Pancreas (tissue), 10 donors: Measurements from ENCODE around the gene SLC2A4. TPM values are rescaled to one million over a fixed set of nuclear protein-coding genes. Genes with fewer than 3 reads are reported as not detected.

ENCODE experiments used
- ATAC-seq, 4 donors: fragments of 200-7000 bp; cut with Tn5 transposase; one replicate each; pipeline versions ENCODE4 v1.8.0 to v1.9.1; 2020; ENCODE audit warnings: mild to moderate bottlenecking in 4 of 4, moderate library complexity in 4 of 4
- DNase-seq, 6 donors: peaks; one replicate each; pipeline ENCODE4 v3.0.0-alpha.2; 2020
- FAIRE-seq: peaks from 2 replicates; lab custom pipeline; 2012; peaks lifted over from hg19 to GRCh38; lab: Jason Lieb, UNC
- H3K27ac ChIP-seq, 4 donors: fragments of 200-600 bp; sonication (generic); 1 replicate in 3 of 4; 2 replicates in 1 of 4; pipeline versions ENCODE4 v1.5.0 to v1.8.0; 2020
- H3K27me3 ChIP-seq, 4 donors: fragments of 200-600 bp; one replicate each; pipeline ENCODE4 v1.8.0; 2021
- H3K36me3 ChIP-seq, 3 donors: fragments of 200-600 bp; sonication (generic) in 1 of 3; one replicate each; pipeline versions ENCODE4 v1.5.0 to v1.8.0; 2020 to 2021
- H3K4me1 ChIP-seq, 3 donors: fragments of 200-600 bp; one replicate each; pipeline ENCODE4 v1.8.0; 2021
- H3K4me3 ChIP-seq, 4 donors: fragments of 200-600 bp; sonication (generic) in 2 of 4; one replicate each; pipeline versions ENCODE4 v1.5.0 to v1.8.0; 2020 to 2021
- H3K9me3 ChIP-seq, 4 donors: fragments of 200-600 bp; one replicate each; pipeline ENCODE4 v1.8.0; 2021
- CTCF ChIP-seq, 4 donors: fragments of 200-600 bp; sonication (generic) in 3 of 4; IDR thresholded peaks; one replicate each; pipeline versions ENCODE4 v1.5.0 to v1.8.0; 2021; ENCODE audit warnings: antibody characterized with exemption in 4 of 4
- WGBS, 2 donors: extraction: QIAGEN DNeasy Blood & Tissue Kit; methylation state at CpG; one replicate each; pipeline ENCODE4 v1.1.7; 2013; 5-methylcytosine and 5-hydroxymethylcytosine counted together
- intact Hi-C, 3 donors: fragments of 100-400 bp; cut with DNase I; formaldehyde crosslinking; loops; one replicate each; pipeline versions ENCODE4 v1.11.1 to v1.14.2; 2022
- polyA plus RNA-seq, 2 donors: library from polyadenylated mRNA; stranded (reverse); fragments of 200-250 nt; gene quantifications; one replicate each; pipeline ENCODE4 v1.2.3, GENCODE V29; 2013
- total RNA-seq, 6 donors: library from RNA; stranded (reverse); fragmentation: NEBNext Ultra II Directional in 4 of 6; extraction: Animal tissue kit (Norgen Biotek cat#: 25700) in 4 of 6; gene quantifications; one replicate each; pipeline versions ENCODE4 v1.2.1 to v1.2.4, GENCODE V29; 2021 to 2023
- donor health status: healthy with polysubstance abuse.
- donor health status: DM: no; HTN: no; CAD: no; lungs with moderate emphysema.
- donor health status: DM: no; HTN: no; CAD: no.
- donor health status: control.
- donor health status: control.
- donor health status: Bipolar disorder and iron deficiency.
- donor health status: DM: yes; HTN: yes; CAD: no.
- donor health status: DM: no; HTN: no; CAD: no.
- donor health status: DM: no; HTN: no; CAD: no.
- donor health status: DM: yes; HTN: yes; CAD: no.

SLC2A4 gene
- total and polyA plus RNA-seq, 8 donors: 0.16 to 1.8 (median 0.60) TPM

- no peak for ATAC-seq
- whole genome bisulfite sequencing, 2 donors: 87 to 95% methylated on average over 16 of the region's 16 CpGs
- intact Hi-C loops: no loop called here
Measured at GRCh38 chr17:7284911-7285310, 3.4 kb downstream of the SLC2A4 start.

GRCh38 chr17:7285679-7286078 lies 4.2 kb downstream of the SLC2A4 start:
- DNase-seq (no peak), FAIRE-seq (no peak), ATAC-seq (no peak)
- no peaks in the 10 kb centered on the region for H3K27me3 ChIP-seq
- H3K36me3 ChIP-seq: no peaks in the 10 kb centered on the region
- peaks cover 4 to 13% (median 9%) of the 10 kb centered on the region in 3 donors for H3K4me1 ChIP-seq
- intact Hi-C loops: no loop called here
- H3K27ac ChIP-seq: no peak overlapping the region
- TF ChIP-seq CTCF (IDR thresholded peaks at IDR 0.05): no peak
- H3K9me3 ChIP-seq: no peaks in the 10 kb centered on the region
- WGBS, 2 donors: 85 to 89% methylated on average over 12 of the region's 12 CpGs
- no peak overlapping the region for H3K4me3 ChIP-seq

More at GRCh38 chr17:7284911-7285310, 3.4 kb downstream of the SLC2A4 start:
- Histone ChIP-seq H3K36me3 (no peaks in the 10 kb centered on the region), H3K27ac (no peak overlapping the region), H3K27me3 (no peaks in the 10 kb centered on the region), H3K4me3 (no peak overlapping the region), H3K4me1 (peaks cover 5 to 14% (median 9%) of the 10 kb centered on the region in 3 donors), H3K9me3 (no peaks in the 10 kb centered on the region)
- no peak for TF ChIP-seq CTCF (IDR thresholded peaks at IDR 0.05)
- no peak for DNase-seq
- no peak for FAIRE-seq

GRCh38 chr17:7289256-7290032 lies 7.9 kb downstream of the SLC2A4 start:
- no peak overlapping the region for H3K4me3 ChIP-seq
- H3K27ac ChIP-seq: no peak overlapping the region
- H3K27me3 ChIP-seq: no peaks in the 10 kb centered on the region
- H3K36me3 ChIP-seq: no peaks in the 10 kb centered on the region
- TF ChIP-seq CTCF (IDR thresholded peaks at IDR 0.05): no peak
- peaks cover 0 to 5% (median 0%) of the 10 kb centered on the region in 3 donors for H3K4me1 ChIP-seq
- FAIRE-seq: no peak
- 85 to 88% methylated on average over 17 to 18 of the region's 18 CpGs for WGBS, 2 donors
- no peak for DNase-seq
- ATAC-seq: no peak
- H3K9me3 ChIP-seq: no peaks in the 10 kb centered on the region
- intact Hi-C loops: loop anchor here in 1 of 3 donors (10.0 kb wide), 1 partner anchor 245 kb away; the partner anchor contains the start of gene SLC16A11

- no peaks in the 10 kb centered on the region for H3K9me3 ChIP-seq
- DNase-seq (no peak), FAIRE-seq (no peak)
Measured at GRCh38 chr17:7290166-7290565, 8.6 kb downstream of the SLC2A4 start.

More at GRCh38 chr17:7290166-7290565, 8.6 kb downstream of the SLC2A4 start:
- WGBS, 2 donors: 86 to 88% methylated on average over 19 of the region's 19 CpGs
- Histone ChIP-seq H3K4me1 (peaks cover 0 to 11% (median 4%) of the 10 kb centered on the region in 3 donors), H3K27ac (no peak overlapping the region), H3K4me3 (no peak overlapping the region), H3K36me3 (no peaks in the 10 kb centered on the region), H3K27me3 (no peaks in the 10 kb centered on the region)
- ATAC-seq: no peak
- TF ChIP-seq CTCF (IDR thresholded peaks at IDR 0.05): no peak
- intact Hi-C loops: loop anchor here in 1 of 3 donors (10.0 kb wide), 1 partner anchor 245 kb away; the partner anchor contains the start of gene SLC16A11
